Measurements from ENCODE around the gene ZNF442.
A peak's percentile ranks its signal among the peaks of the same experiment; 100 is the strongest.
"Not testable (repeated sequence)": the region's sequence is repeated elsewhere in the genome, so short reads cannot be mapped to it uniquely, and the experiment has no call there.

Gene ZNF442

GRCh38 chr19:12365236-12366162, at the start of gene ZNF442:
ZNF442 (minus strand) TSS chr19:12365683; CDS start chr19:12363631, 2,052 bp downstream.
- peak; percentile 89 for DNase-seq (ENCODE audit: low read depth)

GRCh38 chr19:12411893-12412292, 46.4 kb upstream of the ZNF442 start:
- DNase-seq (ENCODE audit: low read depth) = no peak

DNA sequence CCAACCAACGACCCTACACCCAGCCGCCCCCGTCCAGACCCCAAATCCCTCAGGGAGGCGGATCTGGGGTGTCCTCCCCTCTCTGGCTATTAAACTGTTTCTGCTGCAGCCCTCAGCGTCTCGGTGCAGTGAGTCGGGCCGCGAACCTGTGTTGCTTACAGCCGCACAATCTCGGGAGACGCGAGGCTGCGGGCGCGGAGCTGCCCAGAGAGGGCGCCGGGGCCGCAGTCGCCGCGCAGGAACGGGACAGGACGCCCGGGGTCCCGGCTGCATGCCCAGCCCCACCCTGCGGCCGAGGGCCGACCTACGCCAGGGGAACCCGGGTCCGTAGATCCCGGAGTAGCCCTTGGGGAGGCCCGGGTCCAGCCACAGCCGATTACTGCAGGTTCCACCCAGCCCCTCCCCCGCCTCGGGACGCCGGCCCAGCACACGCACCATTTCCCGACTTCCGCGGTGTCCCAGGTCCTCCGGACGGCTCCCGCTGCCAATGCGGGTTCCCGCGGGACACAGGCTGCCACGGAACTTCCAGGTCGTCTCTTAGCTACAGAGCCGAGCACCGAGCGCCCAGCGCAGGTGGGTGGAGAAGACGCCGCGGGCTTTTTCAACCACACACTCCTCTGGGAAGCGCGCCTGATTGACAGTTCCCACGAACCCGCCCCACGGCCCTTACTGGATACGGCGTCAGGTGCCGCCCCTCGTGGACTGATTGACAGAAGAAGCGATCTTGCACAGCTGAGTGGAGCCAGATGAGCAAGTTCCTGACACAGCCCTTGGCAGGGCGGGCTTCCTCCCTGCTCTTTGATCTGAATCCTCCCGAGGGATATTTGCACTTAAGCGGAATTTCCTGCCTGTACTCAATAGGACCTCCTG, 35.4 kb upstream of the ZNF442 start, which contains the start of gene ZNF799:
Gene ZNF799, minus strand, starts transcription at position 639 of the 870 bp plus-strand sequence. Its CDS starts 201 bp downstream, at position 438.
- DNase-seq (ENCODE audit: low read depth) = peak; percentile 92

DNA sequence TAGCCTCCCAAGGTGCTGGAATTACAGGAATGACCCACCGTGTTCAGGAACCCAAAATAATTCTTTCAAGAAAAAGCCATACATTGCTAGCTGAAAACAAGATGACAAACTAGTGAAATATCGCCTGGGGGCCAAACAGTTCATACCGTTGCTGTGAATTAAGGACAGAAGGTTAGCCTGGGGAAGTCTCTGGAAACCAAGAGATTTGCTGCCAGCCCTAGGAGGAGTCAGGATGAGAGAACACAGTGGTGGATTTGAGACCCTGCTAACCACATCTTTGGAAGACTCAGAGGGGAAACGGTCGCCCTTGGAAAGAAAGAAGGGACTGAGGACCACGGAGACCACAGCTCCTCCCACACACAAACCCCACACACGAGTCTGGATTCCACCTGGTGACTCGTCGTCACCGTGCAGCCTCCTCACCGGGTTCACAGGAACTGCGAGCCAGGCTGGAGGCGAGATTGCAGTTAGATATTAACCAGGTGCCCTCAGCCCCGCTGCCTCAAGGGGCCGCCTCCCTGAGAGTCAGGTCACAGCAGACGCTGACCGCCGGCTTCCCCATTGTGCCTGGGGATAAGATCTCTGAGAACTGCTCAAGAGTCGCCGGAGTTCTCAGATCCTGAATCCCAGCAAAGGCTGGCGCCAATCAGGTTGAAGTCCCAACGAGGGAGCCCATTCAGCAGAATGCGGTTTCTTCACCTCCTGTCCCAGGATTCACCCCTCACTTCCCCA, 34.6 kb upstream of the ZNF442 start:
- not testable (repeated sequence) for DNase-seq (ENCODE audit: low read depth)

GRCh38 chr19:12391148-12391547, 25.7 kb upstream of the ZNF442 start:
- DNase-seq (ENCODE audit: low read depth) = not testable (repeated sequence)

GRCh38 chr19:12386365-12386764, 20.9 kb upstream of the ZNF442 start:
- DNase-seq (ENCODE audit: low read depth) = not testable (repeated sequence)

DNA sequence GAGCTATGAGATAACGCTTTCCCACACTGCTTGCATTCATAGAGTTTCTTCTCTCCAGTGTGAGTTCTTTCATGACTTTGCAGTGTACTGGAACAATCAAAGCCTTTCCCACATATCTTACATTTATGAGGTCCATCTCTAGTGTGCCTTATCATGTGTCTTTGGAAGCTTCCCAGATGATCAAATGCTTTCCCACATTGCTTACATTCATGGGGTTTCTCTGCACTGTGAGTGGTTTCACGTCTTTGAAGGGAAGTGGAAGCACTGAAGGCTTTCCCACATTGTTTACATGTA, 14.9 kb upstream of the ZNF442 start:
- DNase-seq (ENCODE audit: low read depth) = no peak

DNA sequence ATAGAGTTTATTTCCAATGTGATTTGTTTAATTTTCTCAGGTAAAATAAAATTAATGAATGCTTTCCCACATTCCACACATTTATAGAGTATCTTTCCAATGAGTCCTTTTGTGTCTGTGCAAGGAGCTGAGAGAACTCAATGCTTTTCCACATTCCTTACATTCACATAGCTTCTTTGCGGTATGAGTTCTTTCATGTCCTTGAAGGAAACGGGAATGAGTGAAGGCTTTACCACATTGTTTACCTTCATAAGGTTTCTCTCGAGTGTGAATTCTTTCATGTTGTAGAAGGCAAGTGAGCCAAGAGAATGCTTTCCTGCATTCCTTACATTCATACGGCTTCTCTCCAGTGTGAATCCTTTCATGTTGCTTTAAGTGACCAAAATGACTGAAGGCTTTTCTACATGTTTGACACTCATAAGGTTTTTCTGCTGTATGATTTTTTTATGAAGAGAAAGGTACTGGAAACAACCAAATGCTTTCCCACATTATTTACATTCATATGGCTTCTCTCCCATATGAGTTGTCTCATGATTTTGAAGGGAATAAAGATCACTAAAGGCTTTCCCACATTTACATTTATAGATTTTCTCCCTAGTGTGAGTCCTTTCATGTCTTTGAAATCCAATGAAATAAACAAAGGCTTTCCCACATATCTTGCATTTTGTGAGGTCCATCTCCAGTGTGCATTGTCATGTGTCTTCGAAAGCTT, 14.4 kb upstream of the ZNF442 start:
- no peak for DNase-seq (ENCODE audit: low read depth)

- no peak for DNase-seq (ENCODE audit: low read depth)
These were observed 8.5 kb upstream of the ZNF442 start for GRCh38 chr19:12374026-12374425.

DNA sequence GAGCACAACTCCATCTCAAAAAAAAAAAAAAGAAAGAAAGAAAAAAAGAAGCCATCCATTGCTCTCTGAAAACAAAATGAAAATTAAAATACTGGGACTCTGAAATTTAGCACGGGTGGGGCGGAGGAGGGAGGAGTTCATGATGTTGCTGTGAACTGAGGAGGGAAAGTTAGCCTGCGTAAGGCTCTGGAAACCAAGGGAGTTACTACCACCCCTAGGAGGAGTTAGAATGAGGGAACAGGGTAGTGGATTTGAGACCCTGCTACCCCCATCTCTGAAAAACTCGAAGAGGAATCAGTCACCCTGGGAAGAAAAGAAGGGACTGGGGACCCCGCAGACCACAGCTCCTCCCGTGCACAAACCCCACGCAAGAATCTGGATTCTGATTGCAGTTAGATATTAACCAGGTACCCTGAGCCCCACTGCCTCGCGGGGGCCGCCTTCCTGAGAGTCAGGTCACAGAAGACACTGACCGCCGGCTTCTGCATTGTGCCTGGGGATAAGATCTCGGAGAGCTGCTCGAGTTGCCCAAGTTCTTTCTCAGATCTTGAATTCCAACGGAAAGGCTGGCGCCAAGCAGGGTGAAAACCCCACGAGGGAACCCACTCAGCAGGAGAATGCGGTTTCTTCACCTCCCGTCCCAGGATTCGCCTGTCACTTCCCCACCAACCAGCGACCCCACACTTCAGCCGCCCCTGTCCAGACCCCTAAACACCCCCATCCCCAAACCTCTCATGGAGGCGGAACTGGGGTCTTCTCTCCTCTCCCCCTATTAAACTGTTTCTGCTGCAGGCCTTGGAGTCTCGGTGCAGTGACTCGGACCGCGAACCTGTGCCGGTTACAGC, 870 bp downstream of the ZNF442 start:
- DNase-seq (ENCODE audit: low read depth) = no peak

DNA sequence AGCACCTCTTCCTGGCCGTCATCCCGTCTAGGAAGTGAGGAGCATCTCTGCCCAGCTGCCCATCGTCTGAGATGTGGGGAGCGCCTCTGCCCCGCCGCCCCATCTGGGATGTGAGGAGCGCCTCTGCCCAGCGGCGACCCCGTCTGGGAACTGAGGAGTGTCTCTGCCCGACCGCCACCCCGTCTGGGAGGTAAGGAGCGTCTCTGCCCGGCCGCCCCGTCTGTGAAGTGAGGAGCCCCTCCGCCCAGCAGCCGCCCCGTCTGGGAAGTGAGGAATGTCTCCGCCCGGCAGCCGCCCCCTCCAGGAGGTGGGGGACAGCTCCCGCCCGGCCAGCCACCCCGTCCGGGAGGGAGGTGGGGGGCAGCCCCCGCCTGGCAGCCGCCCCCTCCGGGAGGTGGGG, 3.2 kb downstream of the ZNF442 start:
- not testable (repeated sequence) for DNase-seq (ENCODE audit: low read depth)

GRCh38 chr19:12353375-12353774, 12.1 kb downstream of the ZNF442 start:
- DNase-seq (ENCODE audit: low read depth) = no peak

- DNase-seq (ENCODE audit: low read depth) = no peak
These were observed 14.6 kb downstream of the ZNF442 start for GRCh38 chr19:12350890-12351197.

- DNase-seq (ENCODE audit: low read depth) = no peak
These were observed 15.1 kb downstream of the ZNF442 start for GRCh38 chr19:12350185-12350889.

DNA sequence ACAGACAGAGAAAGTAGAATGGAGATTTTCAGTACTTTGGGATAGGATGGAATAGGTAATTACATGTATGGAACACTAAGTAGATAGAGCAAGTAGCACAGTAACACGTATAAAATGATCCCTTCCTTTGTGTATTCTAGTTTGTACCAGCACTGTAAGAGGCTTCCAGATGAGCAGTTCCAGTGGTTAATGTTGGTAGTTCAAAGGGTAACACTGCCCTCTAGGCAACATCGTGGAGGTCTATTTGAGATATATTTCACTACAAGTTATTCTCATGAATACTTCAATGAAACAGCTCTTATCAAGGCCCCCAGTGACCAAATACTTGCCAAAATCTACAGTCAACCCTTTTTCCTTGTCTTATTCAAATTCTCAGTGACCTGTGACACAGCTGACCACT, 18.6 kb downstream of the ZNF442 start:
- DNase-seq (ENCODE audit: low read depth) = no peak

GRCh38 chr19:12345197-12345596, 20.3 kb downstream of the ZNF442 start:
- no peak for DNase-seq (ENCODE audit: low read depth)

- DNase-seq (ENCODE audit: low read depth) = peak; percentile 87
These were observed 32.0 kb downstream of the ZNF442 start, which contains the start of gene ZNF563 for GRCh38 chr19:12333162-12334159. ZNF563 (minus strand) TSS chr19:12333633; CDS start chr19:12333482, 151 bp downstream.

GRCh38 chr19:12331211-12331941, 34.1 kb downstream of the ZNF442 start:
- no peak for DNase-seq (ENCODE audit: low read depth)

Measured in fibroblast of the conjunctiva (primary cell).